Subcutaneous adipose tissue (tissue), 4 donors: ENCODE data around the gene EXOC4. TPM values are rescaled to one million over a fixed set of nuclear protein-coding genes. Genes with fewer than 3 reads are reported as not detected.

ENCODE experiments used
- CTCF ChIP-seq: fragments of 450-650 bp; IDR thresholded peaks from one replicate; pipeline ENCODE4 v1.5.1; 2016; ENCODE audit warnings: low read depth, mild to moderate bottlenecking, control low read depth, antibody characterized with exemption, moderate library complexity
- total RNA-seq, 4 donors: library from RNA; depleted of rRNA; stranded (reverse); fragments of >200 nt; gene quantifications; one replicate each; pipeline ENCODE4 v1.1.0, GENCODE V29; 2016

Gene EXOC4
- total RNA-seq, 4 donors from 2014 or later, result 62.9 to 84.3 (median 77.3) TPM

- no peak for TF ChIP-seq CTCF
Observed at GRCh38 chr7:133543657-133544056, 290.8 kb downstream of the EXOC4 start.

DNA sequence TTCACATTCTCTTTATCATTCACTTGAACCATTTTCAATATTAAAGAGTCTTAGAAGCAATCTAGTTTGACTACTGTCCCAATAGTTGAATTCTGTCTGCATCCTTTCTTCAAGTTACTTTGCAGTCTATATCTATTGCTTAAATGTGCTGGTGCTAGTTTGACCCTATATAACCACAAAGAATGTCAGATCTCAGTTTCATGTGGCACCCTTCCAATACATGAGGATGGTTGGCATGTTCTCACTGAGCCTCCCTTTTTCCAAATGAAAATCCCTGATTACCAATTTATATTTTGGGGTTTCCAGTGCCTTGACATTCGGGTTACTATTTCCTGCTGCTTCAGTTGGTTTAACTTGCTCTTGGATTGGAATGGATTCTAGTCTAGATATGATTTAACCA is 292.7 kb downstream of the EXOC4 start:
- no peak for TF ChIP-seq CTCF

GRCh38 chr7:133547981-133548380 is 295.1 kb downstream of the EXOC4 start:
- no peak for TF ChIP-seq CTCF

DNA sequence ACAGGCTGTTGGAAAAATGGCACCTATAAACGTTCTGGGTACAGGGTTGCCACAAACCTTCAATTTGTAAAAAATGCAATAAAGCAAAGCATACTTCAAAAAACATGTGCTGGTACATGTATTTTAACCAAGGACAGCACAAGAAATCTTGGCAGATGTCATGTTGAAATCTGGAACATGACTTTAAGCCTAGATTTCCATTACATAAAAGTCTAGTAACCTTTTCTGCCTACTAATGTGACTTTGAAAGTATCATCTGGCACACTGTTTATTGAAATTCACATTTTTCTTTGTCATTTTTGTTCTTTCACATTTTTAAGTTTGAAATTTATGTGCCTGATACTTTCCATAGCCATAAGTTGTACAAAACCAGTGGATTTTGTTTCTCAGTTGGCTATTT is 296.8 kb downstream of the EXOC4 start:
- no peak for TF ChIP-seq CTCF

DNA sequence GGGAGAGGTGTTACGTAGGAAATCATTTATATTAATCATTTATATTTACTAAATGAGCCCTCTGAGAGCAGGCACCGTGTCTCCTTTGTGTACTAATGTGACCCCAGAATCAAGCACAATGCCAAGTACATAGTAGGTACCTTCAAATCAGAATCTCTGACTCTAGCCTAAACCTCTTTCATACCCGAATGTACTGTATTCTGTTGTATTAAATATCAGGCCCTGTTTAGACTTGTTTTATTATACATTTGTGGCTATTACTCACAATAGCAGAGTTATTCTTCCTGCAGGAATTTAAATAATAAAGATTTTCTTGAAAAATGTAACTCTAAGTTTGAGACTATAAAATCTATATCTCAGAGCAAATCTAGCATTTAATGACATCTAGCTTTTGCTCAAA is 297.3 kb downstream of the EXOC4 start:
- no peak for TF ChIP-seq CTCF

GRCh38 chr7:133550811-133551210 is 297.9 kb downstream of the EXOC4 start:
- no peak for TF ChIP-seq CTCF

GRCh38 chr7:133551466-133551865 is 298.6 kb downstream of the EXOC4 start:
- no peak for TF ChIP-seq CTCF
